ENCODE measurements around the gene ATP10D.

ATP10D gene

DNA sequence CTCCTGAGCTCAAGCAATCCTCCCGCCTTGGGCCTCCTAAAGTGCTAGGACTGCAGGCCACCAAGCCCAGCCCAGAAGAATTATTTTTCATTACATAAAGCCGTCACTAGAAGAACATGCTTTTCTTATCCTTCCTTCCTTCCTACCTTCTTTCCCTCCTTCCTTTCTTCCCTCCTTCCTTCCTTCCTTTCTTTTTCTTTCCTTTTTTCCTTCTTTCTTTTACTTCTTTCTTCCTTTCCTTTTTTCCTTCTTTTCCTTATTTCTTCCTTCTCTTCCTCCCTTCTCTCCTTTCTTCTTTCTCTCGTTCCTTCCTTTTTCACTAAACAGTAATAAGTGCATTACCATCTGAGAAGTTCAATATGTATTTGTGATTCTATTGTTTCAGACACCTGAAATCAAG is 121.4 kb downstream of the ATP10D start:
- no peaks in the 10 kb centered on the region for H3K27me3 Mint-ChIP-seq (ENCODE audit: low read depth)
- no peaks in the 10 kb centered on the region for H3K4me1 Mint-ChIP-seq (ENCODE audit: low read depth)
- no peak overlapping the region for H3K4me3 Mint-ChIP-seq
- no peaks in the 10 kb centered on the region for H3K36me3 Mint-ChIP-seq (ENCODE audit: low read depth)
- no peaks in the 10 kb centered on the region for H3K9me3 Mint-ChIP-seq
- H3K27ac Mint-ChIP-seq: no peak overlapping the region
- DNase-seq (ENCODE audit: low spot score): no peak

DNA sequence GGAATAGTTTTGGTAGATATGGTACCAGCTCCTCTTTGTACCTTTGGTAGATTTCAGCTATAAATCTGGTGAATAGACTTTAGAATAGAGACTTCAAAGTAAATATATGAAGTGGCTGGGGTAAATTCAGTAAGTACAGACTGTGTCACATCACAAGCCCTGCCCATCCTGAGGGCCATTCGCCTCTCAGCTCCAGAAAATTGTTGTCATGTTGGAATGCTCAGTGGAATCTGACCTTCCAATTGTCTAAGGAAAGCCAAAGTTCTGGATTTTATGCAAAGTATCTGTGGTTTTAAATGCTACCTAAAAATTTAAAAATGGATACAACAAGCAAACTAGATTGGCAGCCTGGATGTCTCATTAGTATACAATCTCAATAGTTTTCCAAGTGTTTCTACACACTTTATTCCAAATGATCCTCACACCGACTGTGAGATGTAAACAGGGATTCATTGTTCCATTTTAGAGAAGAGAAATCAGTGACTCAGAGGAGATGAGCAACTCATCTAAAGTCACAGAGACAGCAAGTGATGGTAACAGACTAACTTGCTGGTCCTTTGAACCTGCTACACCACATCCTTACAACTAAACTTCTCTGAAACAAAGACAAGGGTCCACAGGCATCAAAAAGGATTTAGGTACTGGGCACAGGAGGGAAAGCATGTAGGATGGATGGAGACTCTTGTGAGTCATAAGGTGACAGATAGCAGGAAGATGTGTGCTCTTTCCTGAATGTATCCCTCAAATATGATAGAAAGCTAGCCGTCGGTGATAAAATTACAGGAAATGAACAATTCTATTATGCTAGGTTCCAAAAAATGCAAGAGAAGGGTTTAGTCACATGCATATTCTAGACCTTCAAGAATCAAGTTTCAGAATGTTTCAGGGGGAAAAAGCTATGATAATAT is 127.3 kb downstream of the ATP10D start:
- Mint-ChIP-seq H3K27me3 (ENCODE audit: low read depth) (no peaks in the 10 kb centered on the region), H3K27ac (no peak overlapping the region), H3K9me3 (no peaks in the 10 kb centered on the region), H3K4me1 (ENCODE audit: low read depth) (no peaks in the 10 kb centered on the region), H3K4me3 (no peak overlapping the region), H3K36me3 (ENCODE audit: low read depth) (no peaks in the 10 kb centered on the region)
- DNase-seq (ENCODE audit: low spot score): no peak

DNA sequence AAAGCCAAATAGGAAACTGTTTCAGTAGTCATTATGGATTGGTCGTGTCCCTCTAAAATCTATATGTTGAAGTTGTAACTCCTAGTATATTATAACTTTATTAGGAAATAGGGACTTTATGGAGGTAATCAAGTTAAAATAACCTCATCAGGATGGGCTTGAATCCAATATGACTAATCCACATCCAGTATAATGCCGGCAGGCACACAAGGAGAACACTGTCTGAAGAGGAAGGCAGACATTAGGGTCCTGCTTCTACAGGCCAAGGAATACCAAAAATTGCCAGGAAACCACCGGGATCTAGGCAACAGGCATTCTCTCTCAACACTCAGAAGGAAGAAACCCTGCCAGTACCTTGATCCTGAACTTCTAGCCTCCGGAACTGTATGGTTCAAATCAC is 130.3 kb downstream of the ATP10D start:
- Mint-ChIP-seq H3K4me3 (no peak overlapping the region), H3K27me3 (ENCODE audit: low read depth) (no peaks in the 10 kb centered on the region), H3K9me3 (no peaks in the 10 kb centered on the region), H3K27ac (no peak overlapping the region), H3K4me1 (ENCODE audit: low read depth) (no peaks in the 10 kb centered on the region), H3K36me3 (ENCODE audit: low read depth) (no peaks in the 10 kb centered on the region)
- no peak for DNase-seq (ENCODE audit: low spot score)

DNA sequence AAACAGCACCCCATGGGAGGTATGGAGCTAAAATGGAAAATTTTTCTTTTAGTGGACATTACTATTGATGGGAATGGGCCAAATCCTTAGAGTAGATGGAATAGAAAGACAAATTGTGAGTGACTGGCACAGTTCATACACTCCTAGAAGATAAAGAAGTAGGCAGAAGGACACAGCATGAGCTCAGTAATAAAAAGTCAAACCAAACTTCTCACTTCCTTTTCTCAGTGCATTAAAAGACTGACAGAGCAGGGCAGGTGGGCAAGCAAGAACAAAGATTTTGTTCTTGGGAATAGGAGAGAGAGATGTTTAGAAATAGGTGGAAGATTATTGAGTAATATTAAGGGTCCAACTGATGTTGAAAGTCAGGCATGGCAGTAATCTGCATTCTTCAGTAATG is 132.5 kb downstream of the ATP10D start:
- Mint-ChIP-seq H3K36me3 (ENCODE audit: low read depth) (no peaks in the 10 kb centered on the region), H3K4me1 (ENCODE audit: low read depth) (no peaks in the 10 kb centered on the region), H3K27me3 (ENCODE audit: low read depth) (no peaks in the 10 kb centered on the region), H3K27ac (no peak overlapping the region), H3K9me3 (no peaks in the 10 kb centered on the region), H3K4me3 (no peak overlapping the region)
- no peak for DNase-seq (ENCODE audit: low spot score)

DNA sequence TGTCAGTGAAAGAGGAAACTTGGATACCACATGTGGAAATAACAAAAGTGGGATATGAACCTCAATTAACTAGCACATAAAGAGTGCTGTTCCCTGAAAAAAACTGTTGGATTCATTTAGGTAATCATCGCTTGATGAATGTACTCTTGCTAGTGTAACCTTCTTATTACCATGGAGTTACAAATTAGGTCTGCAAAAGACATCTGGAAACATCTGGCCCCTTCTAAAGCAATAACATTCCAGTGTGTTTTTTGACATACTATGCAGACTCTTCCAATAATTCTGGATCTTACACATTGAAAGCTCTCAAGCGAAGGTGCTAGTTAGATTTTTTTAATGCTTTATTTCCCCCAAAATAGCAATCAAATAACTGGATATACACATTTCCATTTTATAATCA is 134.6 kb downstream of the ATP10D start:
- Mint-ChIP-seq H3K9me3 (no peaks in the 10 kb centered on the region), H3K27me3 (ENCODE audit: low read depth) (peaks cover 2% of the 10 kb centered on the region), H3K4me3 (no peak overlapping the region), H3K4me1 (ENCODE audit: low read depth) (no peaks in the 10 kb centered on the region), H3K36me3 (ENCODE audit: low read depth) (no peaks in the 10 kb centered on the region), H3K27ac (no peak overlapping the region)
- no peak for DNase-seq (ENCODE audit: low spot score)

DNA sequence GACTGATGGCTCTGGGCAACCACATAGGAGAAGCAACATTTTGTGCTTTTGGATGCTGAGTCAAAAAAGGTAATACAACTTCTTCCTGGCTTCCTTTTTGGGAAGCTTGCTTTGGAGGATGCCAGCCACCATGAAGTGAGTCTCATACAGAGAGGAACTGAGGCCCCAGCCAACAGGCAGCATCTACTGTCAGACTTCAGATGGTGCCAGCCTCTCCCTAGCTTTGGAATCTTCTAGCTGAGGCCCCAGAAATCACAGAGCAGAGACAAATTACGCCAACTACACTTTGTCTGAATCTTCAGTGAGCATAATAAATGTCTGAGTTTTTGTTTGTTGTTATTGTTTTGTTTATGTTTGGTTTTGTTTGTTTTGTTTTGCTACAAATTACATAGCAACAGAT is 136.1 kb downstream of the ATP10D start:
- H3K27me3 Mint-ChIP-seq (ENCODE audit: low read depth): peaks cover 3% of the 10 kb centered on the region
- no peaks in the 10 kb centered on the region for H3K9me3 Mint-ChIP-seq
- H3K27ac Mint-ChIP-seq: no peak overlapping the region
- DNase-seq (ENCODE audit: low spot score): no peak
- H3K36me3 Mint-ChIP-seq (ENCODE audit: low read depth): no peaks in the 10 kb centered on the region
- H3K4me3 Mint-ChIP-seq: no peak overlapping the region
- H3K4me1 Mint-ChIP-seq (ENCODE audit: low read depth): no peaks in the 10 kb centered on the region

DNA sequence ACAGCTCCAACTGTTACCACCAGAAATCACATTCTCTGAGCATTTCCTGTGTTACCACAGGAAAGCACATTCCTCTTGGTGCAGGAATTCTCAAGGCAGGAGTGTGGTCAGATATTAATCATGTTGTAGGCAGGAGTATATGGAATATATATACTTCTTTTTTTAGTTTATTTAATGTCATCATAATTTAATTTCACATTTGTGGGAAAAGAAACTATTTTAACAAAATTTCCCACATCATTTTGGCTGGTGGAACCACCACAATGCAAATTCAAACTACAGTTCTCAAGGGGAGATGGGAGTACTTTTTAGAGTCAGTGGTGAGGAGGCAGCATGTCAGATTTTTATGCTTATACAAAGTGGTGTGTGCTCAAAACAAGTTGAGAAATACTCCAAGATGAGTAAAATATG is 139.0 kb downstream of the ATP10D start:
- no peaks in the 10 kb centered on the region for H3K36me3 Mint-ChIP-seq (ENCODE audit: low read depth)
- peaks cover 5% of the 10 kb centered on the region for H3K27me3 Mint-ChIP-seq (ENCODE audit: low read depth)
- no peaks in the 10 kb centered on the region for H3K4me1 Mint-ChIP-seq (ENCODE audit: low read depth)
- no peak overlapping the region for H3K27ac Mint-ChIP-seq
- no peaks in the 10 kb centered on the region for H3K9me3 Mint-ChIP-seq
- H3K4me3 Mint-ChIP-seq: no peak overlapping the region
- DNase-seq (ENCODE audit: low spot score): no peak

DNA sequence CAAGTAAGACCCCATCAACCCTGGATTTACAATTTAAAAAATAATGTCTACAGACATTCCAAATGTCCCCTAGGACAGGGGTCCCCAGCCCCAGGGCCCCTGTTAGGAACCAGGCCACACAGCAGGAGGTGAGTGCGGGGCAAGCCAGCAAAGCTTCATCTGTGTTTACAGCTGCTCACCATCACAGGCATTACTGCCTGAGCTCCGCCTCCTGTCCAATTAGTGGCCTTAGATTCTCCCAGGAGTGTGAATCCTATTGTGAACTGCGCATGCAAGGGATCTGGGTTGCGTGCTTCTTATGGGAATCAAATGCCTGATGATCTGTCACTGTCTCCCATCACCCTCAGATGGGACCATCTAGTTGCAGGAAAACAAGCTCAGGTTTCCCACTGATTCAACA is 146.1 kb downstream of the ATP10D start:
- Mint-ChIP-seq H3K4me3 (no peak overlapping the region), H3K4me1 (ENCODE audit: low read depth) (no peaks in the 10 kb centered on the region), H3K27ac (no peak overlapping the region), H3K36me3 (ENCODE audit: low read depth) (no peaks in the 10 kb centered on the region), H3K27me3 (ENCODE audit: low read depth) (peaks cover 6% of the 10 kb centered on the region), H3K9me3 (no peaks in the 10 kb centered on the region)
- DNase-seq (ENCODE audit: low spot score): no peak

DNA sequence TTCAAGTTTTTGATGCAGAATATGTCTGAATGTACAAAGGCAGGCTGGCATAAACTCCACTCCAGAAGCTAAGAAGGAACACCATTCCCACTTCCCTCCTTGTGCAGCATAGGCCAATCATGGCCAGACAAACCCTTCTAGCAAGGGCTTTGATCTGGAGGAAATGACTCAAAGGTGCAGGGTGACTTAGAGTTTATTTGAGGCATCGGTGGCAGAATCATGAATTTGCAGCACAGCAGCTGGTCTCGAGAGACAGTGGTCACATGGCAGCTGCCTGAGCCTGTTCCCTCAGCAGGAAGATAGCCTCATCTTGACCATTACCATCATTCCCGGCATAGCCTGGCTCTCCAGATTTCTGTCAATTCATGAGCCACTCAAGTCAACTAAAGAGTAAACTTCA is 154.5 kb downstream of the ATP10D start:
- no peaks in the 10 kb centered on the region for H3K36me3 Mint-ChIP-seq (ENCODE audit: low read depth)

DNA sequence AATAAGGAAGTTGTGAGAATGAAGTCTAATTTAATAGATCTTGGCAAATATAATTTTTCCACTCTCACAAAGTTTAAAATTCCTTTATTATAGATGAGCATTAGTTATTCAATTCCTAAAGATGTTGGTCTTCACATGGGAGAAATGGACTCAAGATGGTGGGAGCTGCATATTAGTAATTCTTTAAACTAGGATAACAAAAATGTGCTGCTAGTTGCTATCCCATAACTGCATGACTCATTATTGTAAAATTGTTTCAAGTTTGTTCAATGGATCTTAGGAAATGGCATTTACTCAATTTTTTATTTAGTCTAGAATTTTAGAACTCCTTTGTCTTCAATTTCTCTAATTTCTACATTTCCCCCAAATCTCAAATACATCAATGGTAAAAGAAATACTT is 155.8 kb downstream of the ATP10D start:
- H3K36me3 Mint-ChIP-seq (ENCODE audit: low read depth): no peaks in the 10 kb centered on the region

More for the DNA sequence above, 154.5 kb downstream of the ATP10D start:
- Mint-ChIP-seq H3K27ac (no peak overlapping the region), H3K4me3 (no peak overlapping the region), H3K27me3 (ENCODE audit: low read depth) (peaks cover 4% of the 10 kb centered on the region), H3K4me1 (ENCODE audit: low read depth) (no peaks in the 10 kb centered on the region), H3K9me3 (no peaks in the 10 kb centered on the region)
- DNase-seq (ENCODE audit: low spot score): no peak

DNA sequence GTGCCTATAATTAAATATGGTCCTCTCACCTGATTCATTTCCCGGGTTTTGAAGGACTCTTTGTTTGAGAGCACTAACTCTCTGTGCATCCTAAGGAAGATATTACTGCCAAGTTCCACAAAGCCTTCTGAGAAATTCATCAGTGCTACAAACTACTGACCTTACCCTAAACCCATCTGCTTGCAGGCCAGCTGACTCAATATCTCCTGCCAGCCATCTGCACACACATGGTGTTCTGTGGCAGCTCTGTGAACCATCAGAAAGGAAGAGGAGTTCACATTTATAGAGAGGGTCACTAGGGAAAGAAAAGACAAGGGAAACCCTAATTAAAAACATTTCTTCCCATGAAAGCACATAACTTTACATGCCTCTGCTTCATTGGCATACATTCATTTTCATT is 156.7 kb downstream of the ATP10D start:
- H3K4me1 Mint-ChIP-seq (ENCODE audit: low read depth): no peaks in the 10 kb centered on the region
- H3K36me3 Mint-ChIP-seq (ENCODE audit: low read depth): no peaks in the 10 kb centered on the region
- DNase-seq (ENCODE audit: low spot score): no peak
- H3K27me3 Mint-ChIP-seq (ENCODE audit: low read depth): no peaks in the 10 kb centered on the region
- H3K27ac Mint-ChIP-seq: no peak overlapping the region
- H3K4me3 Mint-ChIP-seq: no peak overlapping the region
- H3K9me3 Mint-ChIP-seq: no peaks in the 10 kb centered on the region

More for the DNA sequence above, 155.8 kb downstream of the ATP10D start:
- no peak overlapping the region for H3K27ac Mint-ChIP-seq
- peaks cover 2% of the 10 kb centered on the region for H3K27me3 Mint-ChIP-seq (ENCODE audit: low read depth)
- no peaks in the 10 kb centered on the region for H3K9me3 Mint-ChIP-seq
- no peak overlapping the region for H3K4me3 Mint-ChIP-seq
- no peaks in the 10 kb centered on the region for H3K4me1 Mint-ChIP-seq (ENCODE audit: low read depth)
- DNase-seq (ENCODE audit: low spot score): no peak

DNA sequence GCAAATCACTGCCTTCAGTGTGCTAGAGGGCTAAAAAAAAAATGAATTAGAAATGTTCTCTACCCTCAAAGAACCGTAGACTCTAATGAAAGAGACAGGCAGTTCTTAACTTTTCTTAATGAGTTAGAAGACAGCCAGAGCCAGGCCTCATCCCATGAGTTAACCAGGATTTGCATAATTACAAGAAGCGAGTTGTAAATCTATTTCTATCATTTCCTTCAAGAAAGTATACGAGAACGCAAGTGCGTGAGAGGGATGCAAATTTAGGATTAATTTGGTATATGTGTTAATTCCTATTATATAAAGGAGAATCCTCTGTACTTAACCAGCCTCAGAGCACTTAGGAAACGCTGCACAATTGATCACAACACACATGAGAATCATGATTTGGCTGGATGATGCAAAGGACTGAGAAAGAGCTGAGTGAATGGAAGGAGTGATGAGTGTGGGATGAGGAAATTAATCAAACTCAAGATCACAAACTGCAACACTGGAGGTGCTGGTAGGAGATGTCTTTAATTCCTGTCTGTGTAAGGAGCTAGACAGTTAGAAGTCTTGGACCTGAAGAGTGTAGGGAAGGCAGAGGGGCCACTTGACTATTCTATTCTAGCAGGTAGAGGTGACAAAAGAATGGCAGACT is 157.2 kb downstream of the ATP10D start:
- H3K9me3 Mint-ChIP-seq: no peaks in the 10 kb centered on the region
- H3K27me3 Mint-ChIP-seq (ENCODE audit: low read depth): no peaks in the 10 kb centered on the region
- H3K36me3 Mint-ChIP-seq (ENCODE audit: low read depth): no peaks in the 10 kb centered on the region

More for the DNA sequence above, 157.2 kb downstream of the ATP10D start:
- H3K4me1 Mint-ChIP-seq (ENCODE audit: low read depth): no peaks in the 10 kb centered on the region
- H3K27ac Mint-ChIP-seq: no peak overlapping the region
- DNase-seq (ENCODE audit: low spot score): no peak
- H3K4me3 Mint-ChIP-seq: no peak overlapping the region

Data from T-helper 2 cell treated with Interferon-gamma antibody and Interleukin-4, amounts not matched to agents 5 μg/mL and 100 μg/mL, for 36 hours (primary cell).